ENCODE data around the gene MT1X.
A peak's percentile ranks its signal among the peaks of the same experiment; 100 is the strongest.

Gene MT1X

GRCh38 chr16:56667581-56668571 is 14.4 kb upstream of the MT1X start, which contains the start of gene MT1G:
MT1G (minus strand) TSS chr16:56668065; CDS start chr16:56667993, 72 bp downstream.
- Histone ChIP-seq H3F3A (ENCODE audit: insufficient read depth, low read length) (no peaks in the 10 kb centered on the region), H3K9me3 (replicated peaks; ENCODE audit: insufficient read depth, low read length) (no peaks in the 10 kb centered on the region), H4K20me1 (ENCODE audit: insufficient read depth, low read length) (no peaks in the 10 kb centered on the region), H3K36me3 (replicated peaks; ENCODE audit: insufficient read depth, low read length) (no peaks in the 10 kb centered on the region), H3K4me1 (ENCODE audit: low read length) (no peaks in the 10 kb centered on the region), H3K4me2 (ENCODE audit: low read depth, low read length) (0 out of 2 replicates have a peak within 1 kb of the TSS, but pooled peaks have one; percentile 12), H3K27ac (ENCODE audit: low read length) (no peak within 1 kb of the TSS), H3K4me3 (ENCODE audit: low read length) (no peak within 1 kb of the TSS), H3K79me2 (ENCODE audit: low read length) (no peaks in the 10 kb centered on the region), H3K27me3 (replicated peaks; ENCODE audit: insufficient read depth, low read length) (peaks cover 97% of the 10 kb centered on the region), H3K9me2 (replicated peaks; ENCODE audit: insufficient read depth, low read length) (no peaks in the 10 kb centered on the region), H3K9ac (ENCODE audit: low read length) (no peak within 1 kb of the TSS), H2AFZ (ENCODE audit: low read length) (no peak within 1 kb of the TSS)
- no peak for DNase-seq
- TF ChIP-seq CTCF (IDR thresholded peaks at IDR 0.05; ENCODE audit: low read length), result no peak
- TF ChIP-seq EZH2phosphoT487 (IDR thresholded peaks at IDR 0.05; ENCODE audit: low read length), result no peak
- TF ChIP-seq EZH2 (optimal IDR thresholded peaks at IDR 0.05; ENCODE audit: low read depth, low read length), result no peak

- Histone ChIP-seq H3K27ac (ENCODE audit: low read length) (no peak within 1 kb of the TSS), H4K20me1 (ENCODE audit: insufficient read depth, low read length) (no peaks in the 10 kb centered on the region), H3K27me3 (replicated peaks; ENCODE audit: insufficient read depth, low read length) (peaks cover 90% of the 10 kb centered on the region), H3K4me2 (ENCODE audit: low read depth, low read length) (no peak within 1 kb of the TSS), H3K9ac (ENCODE audit: low read length) (no peak within 1 kb of the TSS), H3K4me3 (ENCODE audit: low read length) (no peak within 1 kb of the TSS), H3K9me2 (replicated peaks; ENCODE audit: insufficient read depth, low read length) (no peaks in the 10 kb centered on the region), H3K36me3 (replicated peaks; ENCODE audit: insufficient read depth, low read length) (no peaks in the 10 kb centered on the region), H3F3A (ENCODE audit: insufficient read depth, low read length) (no peaks in the 10 kb centered on the region), H3K9me3 (replicated peaks; ENCODE audit: insufficient read depth, low read length) (no peaks in the 10 kb centered on the region), H3K4me1 (ENCODE audit: low read length) (no peaks in the 10 kb centered on the region), H2AFZ (ENCODE audit: low read length) (no peak within 1 kb of the TSS), H3K79me2 (ENCODE audit: low read length) (no peaks in the 10 kb centered on the region)
- TF ChIP-seq EZH2phosphoT487 (IDR thresholded peaks at IDR 0.05; ENCODE audit: low read length) (no peak), CTCF (IDR thresholded peaks at IDR 0.05; ENCODE audit: low read length) (no peak), EZH2 (optimal IDR thresholded peaks at IDR 0.05; ENCODE audit: low read depth, low read length) (no peak)
- DNase-seq, result no peak
Measured at GRCh38 chr16:56669005-56669839, 13.0 kb upstream of the MT1X start, which contains the start of gene MT1H. MT1H (plus strand) TSS chr16:56669814; CDS start chr16:56669885, 71 bp downstream.

- Histone ChIP-seq H3K9ac (ENCODE audit: low read length) (no peak overlapping the region), H3K4me1 (ENCODE audit: low read length) (no peaks in the 10 kb centered on the region), H4K20me1 (ENCODE audit: insufficient read depth, low read length) (no peaks in the 10 kb centered on the region), H3K79me2 (ENCODE audit: low read length) (no peaks in the 10 kb centered on the region), H3K36me3 (replicated peaks; ENCODE audit: insufficient read depth, low read length) (no peaks in the 10 kb centered on the region), H2AFZ (ENCODE audit: low read length) (no peak overlapping the region), H3K4me3 (ENCODE audit: low read length) (no peak overlapping the region), H3F3A (ENCODE audit: insufficient read depth, low read length) (no peaks in the 10 kb centered on the region), H3K9me2 (replicated peaks; ENCODE audit: insufficient read depth, low read length) (no peaks in the 10 kb centered on the region), H3K4me2 (ENCODE audit: low read depth, low read length) (no peak overlapping the region), H3K27ac (ENCODE audit: low read length) (no peak overlapping the region), H3K9me3 (replicated peaks; ENCODE audit: insufficient read depth, low read length) (no peaks in the 10 kb centered on the region), H3K27me3 (replicated peaks; ENCODE audit: insufficient read depth, low read length) (peaks cover 83% of the 10 kb centered on the region)
- DNase-seq, result no peak
- TF ChIP-seq CTCF (IDR thresholded peaks at IDR 0.05; ENCODE audit: low read length), result no peak
- TF ChIP-seq EZH2 (optimal IDR thresholded peaks at IDR 0.05; ENCODE audit: low read depth, low read length), result no peak
- no peak for TF ChIP-seq EZH2phosphoT487 (IDR thresholded peaks at IDR 0.05; ENCODE audit: low read length)
Measured at GRCh38 chr16:56669840-56670619, 12.2 kb upstream of the MT1X start.

Data from MM.1S (cell line).